HepG2 (cell line): Measurements from ENCODE around the gene SLC25A25. TPM values are rescaled to one million over a fixed set of nuclear protein-coding genes. Genes with fewer than 3 reads are reported as not detected.

ENCODE experiments used
- ATF7 ChIP-seq, 2 experiments: fragments of 450-650 bp in 1 of 2; sonication (generic) in 1 of 2; formaldehyde crosslinking in 1 of 2; IDR thresholded peaks; 2 replicates each; pipeline versions ENCODE4 v1.4.0 to v1.6.1; 2016 to 2020; ENCODE audit warnings: antibody characterized with exemption in 1 of 2, mild to moderate bottlenecking in 1 of 2, missing genetic modification reagents in 1 of 2
- BRD4 ChIP-seq: sonication (generic); formaldehyde crosslinking; IDR thresholded peaks from 2 replicates; pipeline ENCODE4 v1.4.0; 2020; ENCODE audit warnings: missing genetic modification reagents
- CAMTA2 ChIP-seq: sonication (generic); formaldehyde crosslinking; IDR thresholded peaks from 2 replicates; pipeline ENCODE4 v1.4.0; 2020; ENCODE audit warnings: mild to moderate bottlenecking, missing genetic modification reagents, borderline replicate concordance
- CENPX ChIP-seq: sonication (generic); formaldehyde crosslinking; IDR thresholded peaks from 2 replicates; pipeline ENCODE4 v1.9.0; 2021; ENCODE audit warnings: mild to moderate bottlenecking, missing genetic modification reagents, moderate library complexity
- CREB1 ChIP-seq, 2 experiments: fragments of 450-650 bp in 1 of 2; IDR thresholded peaks; 2 replicates each; pipeline ENCODE4 v1.6.1; 2016 to 2017; ENCODE audit warnings: control low read depth in 1 of 2, mild to moderate bottlenecking in 1 of 2, missing compliant biosample characterization in 1 of 2, missing genetic modification characterization in 1 of 2
- ETV5 ChIP-seq: IDR thresholded peaks from 2 replicates; pipeline ENCODE4 v1.6.1; 2018; ENCODE audit warnings: missing biosample characterization, missing genetic modification reagents, inconsistent platforms, borderline replicate concordance
- FOXC1 ChIP-seq: sonication (generic); formaldehyde crosslinking; IDR thresholded peaks from 2 replicates; pipeline ENCODE4 v1.8.0; 2022; ENCODE audit warnings: mild to moderate bottlenecking, missing genetic modification reagents, borderline replicate concordance
- GMEB2 ChIP-seq: IDR thresholded peaks from 2 replicates; pipeline ENCODE4 v1.6.1; 2016; ENCODE audit warnings: missing biosample characterization, missing genetic modification reagents, low read depth
- HOMEZ ChIP-seq: IDR thresholded peaks from 2 replicates; pipeline ENCODE4 v1.6.1; 2016; ENCODE audit warnings: low read depth
- KDM5A ChIP-seq: fragments of 200-600 bp; sonication (generic); IDR thresholded peaks from 2 replicates; pipeline ENCODE4 v1.7.0; 2018; ENCODE audit warnings: antibody characterized with exemption, mild to moderate bottlenecking, low read length, borderline replicate concordance
- MAZ ChIP-seq, 2 experiments: sonication (generic) in 1 of 2; formaldehyde crosslinking in 1 of 2; IDR thresholded peaks; 2 replicates each; pipeline versions ENCODE4 v1.5.0 to v1.6.1; 2012 to 2020; ENCODE audit warnings: low read depth in 2 of 2, mild to moderate bottlenecking in 2 of 2, borderline replicate concordance in 1 of 2, improper control_type of control experiment in 1 of 2, low read length in 1 of 2, missing genetic modification reagents in 1 of 2, moderate library complexity in 1 of 2
- PITX1 ChIP-seq: sonication (generic); formaldehyde crosslinking; IDR thresholded peaks from 2 replicates; pipeline ENCODE4 v1.5.1; 2020; ENCODE audit warnings: mild to moderate bottlenecking, missing genetic modification reagents
- REPIN1 ChIP-seq: sonication (generic); formaldehyde crosslinking; IDR thresholded peaks from 2 replicates; pipeline ENCODE4 v1.8.0; 2022; ENCODE audit warnings: missing genetic modification reagents, low read depth, mild to moderate bottlenecking, borderline replicate concordance
- SAFB2 ChIP-seq: sonication (generic); formaldehyde crosslinking; IDR thresholded peaks from 2 replicates; pipeline ENCODE4 v1.5.1; 2020; ENCODE audit warnings: missing genetic modification reagents, low read depth, mild to moderate bottlenecking, borderline replicate concordance
- SOX6 ChIP-seq, 2 experiments: fragments of 450-650 bp in 1 of 2; sonication (generic) in 1 of 2; formaldehyde crosslinking in 1 of 2; IDR thresholded peaks; 2 replicates each; pipeline versions ENCODE4 v1.4.0 to v1.6.1; 2017 to 2020; ENCODE audit warnings: antibody characterized with exemption in 1 of 2, mild to moderate bottlenecking in 1 of 2, missing genetic modification reagents in 1 of 2
- ZBTB10 ChIP-seq: sonication (generic); formaldehyde crosslinking; IDR thresholded peaks from 2 replicates; pipeline ENCODE4 v1.4.0; 2020; ENCODE audit warnings: missing genetic modification reagents, borderline replicate concordance
- ZNF331 ChIP-seq: sonication (generic); formaldehyde crosslinking; IDR thresholded peaks from 2 replicates; pipeline ENCODE4 v1.4.0; 2020; ENCODE audit warnings: missing genetic modification reagents
- ZNF563 ChIP-seq: sonication (generic); formaldehyde crosslinking; IDR thresholded peaks from 2 replicates; pipeline ENCODE4 v1.8.0; 2022; ENCODE audit warnings: mild to moderate bottlenecking, moderate library complexity, missing genetic modification reagents
- ZNF580 ChIP-seq: IDR thresholded peaks from 2 replicates; pipeline ENCODE4 v1.6.1; 2016; ENCODE audit warnings: low read depth, borderline replicate concordance
- ZNF639 ChIP-seq: conservative IDR thresholded peaks from 2 replicates; pipeline ENCODE4 v1.6.1; 2018; ENCODE audit warnings: missing genetic modification reagents
- ZSCAN30 ChIP-seq: sonication (generic); formaldehyde crosslinking; IDR thresholded peaks from 2 replicates; pipeline ENCODE4 v1.5.0; 2020; ENCODE audit warnings: mild to moderate bottlenecking, missing genetic modification reagents
- polyA plus RNA-seq, 8 experiments: library from polyadenylated mRNA; depleted of rRNA in 3 of 8; stranded (reverse) in 7 of 8; unstranded in 1 of 8; fragments of >200 nt; fragmentation: Illumina TruSeq in 4 of 8; extraction: Trizol in 4 of 8; gene quantifications; 2 replicates each; pipeline versions ENCODE4 v1.2.1 to v1.2.3, GENCODE V29; 2011 to 2016; ENCODE audit warnings: low read depth in 4 of 8, missing spikeins in 1 of 8, mixed read lengths in 1 of 8; ENCODE audit not compliant: insufficient read depth in 1 of 8
- total RNA-seq, 5 experiments: library from RNA; depleted of rRNA; stranded (reverse); fragments of >200 nt; fragmentation: Illumina TruSeq; extraction: Trizol; gene quantifications; 2 replicates each; pipeline ENCODE4 v1.2.3, GENCODE V29; 2016; ENCODE audit warnings: low read depth in 1 of 5

The SLC25A25 gene
- total and polyA plus RNA-seq, 2 of the 13 experiments (the other 11 are each of a cell fraction or from before 2014, with no cell fraction given) = 10.5 to 24.8 TPM

- TF ChIP-seq KDM5A = no peak
- peak; percentile 67; the same call in 1 of the 2 replicates for TF ChIP-seq PITX1
- TF ChIP-seq ATF7 (IDR thresholded peaks at IDR 0.05) = no peak
- TF ChIP-seq ATF7 (CRISPR knock-in tag; IDR thresholded peaks at IDR 0.05) = peak; percentile 60; the same call in 1 of the 2 replicates
- TF ChIP-seq MAZ (IDR thresholded peaks at IDR 0.05; ENCODE audit: borderline replicate concordance, low read depth, low read length) = peak; percentile 51; the same call in 1 of the 2 replicates
- TF ChIP-seq MAZ (CRISPR knock-in tag; IDR thresholded peaks at IDR 0.05; ENCODE audit: low read depth) = no peak
- no peak for TF ChIP-seq ZNF639 (CRISPR knock-in tag)
- no peak for TF ChIP-seq ZSCAN30 (CRISPR knock-in tag)
- TF ChIP-seq HOMEZ (CRISPR knock-in tag) = no peak
- TF ChIP-seq SAFB2 = no peak
- TF ChIP-seq BRD4 (CRISPR knock-in tag) = peak; percentile 64; the same call in 1 of the 2 replicates
- TF ChIP-seq REPIN1 = peak; percentile 38; the same call in 1 of the 2 replicates
- TF ChIP-seq ZNF563 (CRISPR knock-in tag) = no peak
- TF ChIP-seq SOX6 (IDR thresholded peaks at IDR 0.05) = no peak
- peak; percentile 98 for TF ChIP-seq SOX6 (CRISPR knock-in tag; IDR thresholded peaks at IDR 0.05)
- TF ChIP-seq CENPX (CRISPR knock-in tag) = no peak
- peak; percentile 73 for TF ChIP-seq ZNF580 (CRISPR knock-in tag)
- TF ChIP-seq CAMTA2 = no peak
- no peak for TF ChIP-seq GMEB2 (CRISPR knock-in tag)
- TF ChIP-seq FOXC1 = peak; percentile 48; the same call in 1 of the 2 replicates
- TF ChIP-seq ZBTB10 (CRISPR knock-in tag) = no peak
- TF ChIP-seq ZNF331 (CRISPR knock-in tag) = peak; percentile 72; the same call in 1 of the 2 replicates
- TF ChIP-seq ETV5 = peak; percentile 85
- no peak for TF ChIP-seq CREB1 (IDR thresholded peaks at IDR 0.05)
- no peak for TF ChIP-seq CREB1 (CRISPR knock-in tag; IDR thresholded peaks at IDR 0.05)
These were observed 36.2 kb downstream of the SLC25A25 start (continued) for GRCh38 chr9:128104171-128104618.
